HepG2 (cell line): ENCODE results near the gene NGEF. TPM values are rescaled to one million over a fixed set of nuclear protein-coding genes. Genes with fewer than 3 reads are reported as not detected.

Source experiments
- CERS6 ChIP-seq: sonication (generic); formaldehyde crosslinking; IDR thresholded peaks from 2 replicates; pipeline ENCODE4 v1.5.0; 2020; ENCODE audit warnings: missing genetic modification reagents
- CSRNP1 ChIP-seq: sonication (generic); formaldehyde crosslinking; IDR thresholded peaks from 2 replicates; pipeline ENCODE4 v1.8.1; 2023; ENCODE audit warnings: mild to moderate bottlenecking, missing genetic modification reagents
- E2F5 ChIP-seq: sonication (generic); formaldehyde crosslinking; conservative IDR thresholded peaks from 2 replicates; pipeline ENCODE4 v1.4.0; 2020; ENCODE audit warnings: missing genetic modification reagents
- FIP1L1 ChIP-seq: fragments of 200-400 bp; formaldehyde crosslinking; IDR thresholded peaks from 2 replicates; pipeline ENCODE4 v1.6.1; 2018; ENCODE audit warnings: low read depth, mild to moderate bottlenecking, low read length, moderate library complexity, borderline replicate concordance; ENCODE audit not compliant: insufficient read depth
- HNRNPLL ChIP-seq: fragments of 200-400 bp; formaldehyde crosslinking; IDR thresholded peaks from 2 replicates; pipeline ENCODE4 v1.6.1; 2017; ENCODE audit warnings: mild to moderate bottlenecking, low read depth, low read length; ENCODE audit not compliant: poor library complexity, severe bottlenecking
- HOMEZ ChIP-seq: IDR thresholded peaks from 2 replicates; pipeline ENCODE4 v1.6.1; 2016; ENCODE audit warnings: low read depth
- HOXA5 ChIP-seq: sonication (generic); formaldehyde crosslinking; IDR thresholded peaks from 2 replicates; pipeline ENCODE4 v1.4.0; 2020; ENCODE audit warnings: missing genetic modification reagents
- KLF11 ChIP-seq: IDR thresholded peaks from 2 replicates; pipeline ENCODE4 v1.6.1; 2016; ENCODE audit warnings: missing compliant biosample characterization
- MAF1 ChIP-seq: sonication (generic); formaldehyde crosslinking; IDR thresholded peaks from 2 replicates; pipeline ENCODE4 v1.5.0; 2020; ENCODE audit warnings: missing genetic modification reagents, borderline replicate concordance
- NFE2L1 ChIP-seq: sonication (generic); formaldehyde crosslinking; IDR thresholded peaks from 2 replicates; pipeline ENCODE4 v1.4.0; 2020; ENCODE audit warnings: missing genetic modification reagents, mild to moderate bottlenecking, borderline replicate concordance
- NFIC ChIP-seq: IDR thresholded peaks from 2 replicates; pipeline ENCODE4 v1.6.1; 2012; ENCODE audit warnings: mild to moderate bottlenecking, low read length, inconsistent platforms
- POLR2AphosphoS2 ChIP-seq: IDR thresholded peaks from 2 replicates; pipeline ENCODE4 v1.6.1; 2011; ENCODE audit warnings: low read depth, low read length, improper control_type of control experiment
- SMYD3 ChIP-seq: sonication (generic); formaldehyde crosslinking; IDR thresholded peaks from 2 replicates; pipeline ENCODE4 v1.8.1; 2023; ENCODE audit warnings: mild to moderate bottlenecking, missing genetic modification reagents
- SP4 ChIP-seq: sonication (generic); formaldehyde crosslinking; IDR thresholded peaks from 2 replicates; pipeline ENCODE4 v1.8.1; 2023; ENCODE audit warnings: mild to moderate bottlenecking, missing genetic modification reagents
- STAT5B ChIP-seq: sonication (generic); formaldehyde crosslinking; IDR thresholded peaks from 2 replicates; pipeline ENCODE4 v1.4.0; 2020; ENCODE audit warnings: missing genetic modification reagents
- TARDBP ChIP-seq: sonication (generic); formaldehyde crosslinking; IDR thresholded peaks from 2 replicates; pipeline ENCODE4 v1.8.0; 2022; ENCODE audit warnings: mild to moderate bottlenecking, missing genetic modification reagents
- YY1 ChIP-seq: IDR thresholded peaks from 2 replicates; pipeline ENCODE4 v1.6.1; 2011; ENCODE audit warnings: low read length, low read depth, moderate library complexity, mild to moderate bottlenecking; ENCODE audit not compliant: insufficient read depth, insufficient replicate concordance
- ZBTB14 ChIP-seq: sonication (generic); formaldehyde crosslinking; IDR thresholded peaks from 2 replicates; pipeline ENCODE4 v1.4.0; 2020; ENCODE audit warnings: missing genetic modification reagents
- ZBTB3 ChIP-seq: sonication (generic); formaldehyde crosslinking; IDR thresholded peaks from 2 replicates; pipeline ENCODE4 v1.4.0; 2020; ENCODE audit warnings: low read depth, mild to moderate bottlenecking, moderate library complexity, missing genetic modification reagents, borderline replicate concordance
- ZC3H4 ChIP-seq: sonication (generic); formaldehyde crosslinking; IDR thresholded peaks from 2 replicates; pipeline ENCODE4 v1.4.0; 2020; ENCODE audit warnings: missing genetic modification reagents, borderline replicate concordance
- ZNF33B ChIP-seq: sonication (generic); formaldehyde crosslinking; IDR thresholded peaks from 2 replicates; pipeline ENCODE4 v1.5.1; 2020; ENCODE audit warnings: mild to moderate bottlenecking, missing genetic modification reagents
- ZNF383 ChIP-seq: sonication (generic); formaldehyde crosslinking; IDR thresholded peaks from 2 replicates; pipeline ENCODE4 v1.4.0; 2020; ENCODE audit warnings: missing genetic modification reagents, mild to moderate bottlenecking, borderline replicate concordance
- ZNF605 ChIP-seq: sonication (generic); formaldehyde crosslinking; IDR thresholded peaks from 2 replicates; pipeline ENCODE4 v1.8.0; 2022; ENCODE audit warnings: mild to moderate bottlenecking, missing genetic modification reagents
- ZNF615 ChIP-seq: sonication (generic); formaldehyde crosslinking; IDR thresholded peaks from 2 replicates; pipeline ENCODE4 v1.5.0; 2020; ENCODE audit warnings: mild to moderate bottlenecking, missing genetic modification reagents, borderline replicate concordance
- polyA plus RNA-seq, 8 experiments: library from polyadenylated mRNA; depleted of rRNA in 3 of 8; stranded (reverse) in 7 of 8; unstranded in 1 of 8; fragments of >200 nt; fragmentation: Illumina TruSeq in 4 of 8; extraction: Trizol in 4 of 8; gene quantifications; 2 replicates each; pipeline versions ENCODE4 v1.2.1 to v1.2.3, GENCODE V29; 2011 to 2016; ENCODE audit warnings: low read depth in 4 of 8, missing spikeins in 1 of 8, mixed read lengths in 1 of 8; ENCODE audit not compliant: insufficient read depth in 1 of 8
- total RNA-seq, 5 experiments: library from RNA; depleted of rRNA; stranded (reverse); fragments of >200 nt; fragmentation: Illumina TruSeq; extraction: Trizol; gene quantifications; 2 replicates each; pipeline ENCODE4 v1.2.3, GENCODE V29; 2016; ENCODE audit warnings: low read depth in 1 of 5

Gene NGEF
- total and polyA plus RNA-seq, 2 of the 13 experiments (the other 11 are each of a cell fraction or from before 2014, with no cell fraction given) = 14.4 to 36.9 TPM

GRCh38 chr2:233012301-233012971, 620 bp downstream of the NGEF start (continued):
- TF ChIP-seq NFIC (no peak), STAT5B (CRISPR knock-in tag) (no peak), HNRNPLL (no peak), TARDBP (CRISPR knock-in tag) (0 out of 2 replicates have a peak, but pooled peaks have one; percentile 25), FIP1L1 (no peak), SP4 (CRISPR knock-in tag) (0 out of 2 replicates have a peak, but pooled peaks have one; percentile 4), MAF1 (no peak), E2F5 (CRISPR knock-in tag) (no peak), SMYD3 (no peak), ZNF383 (0 out of 2 replicates have a peak, but pooled peaks have one; percentile 14), HOXA5 (CRISPR knock-in tag) (no peak), ZNF615 (CRISPR knock-in tag) (no peak; the same call in 1 of the 2 replicates), CSRNP1 (CRISPR knock-in tag) (no peak), ZNF33B (CRISPR knock-in tag) (no peak), YY1 (peak; percentile 28), HOMEZ (CRISPR knock-in tag) (no peak), CERS6 (CRISPR knock-in tag) (no peak), POLR2AphosphoS2 (no peak), NFE2L1 (CRISPR knock-in tag) (no peak), ZBTB3 (CRISPR knock-in tag) (no peak), ZC3H4 (no peak), KLF11 (CRISPR knock-in tag) (0 out of 2 replicates have a peak, but pooled peaks have one; percentile 6), ZBTB14 (no peak), ZNF605 (CRISPR knock-in tag) (peak; percentile 44; the same call in 1 of the 2 replicates)
